HG03565 (cell line): ENCODE data around the gene SLC17A2.

Experiments used
- ATAC-seq: cut with Tn5 transposase; IDR thresholded peaks from one replicate; pipeline ENCODE4 v1.9.1; 2021; ENCODE audit warnings: mild to moderate bottlenecking, moderate library complexity; ENCODE audit not compliant: unreplicated experiment

Gene SLC17A2

DNA sequence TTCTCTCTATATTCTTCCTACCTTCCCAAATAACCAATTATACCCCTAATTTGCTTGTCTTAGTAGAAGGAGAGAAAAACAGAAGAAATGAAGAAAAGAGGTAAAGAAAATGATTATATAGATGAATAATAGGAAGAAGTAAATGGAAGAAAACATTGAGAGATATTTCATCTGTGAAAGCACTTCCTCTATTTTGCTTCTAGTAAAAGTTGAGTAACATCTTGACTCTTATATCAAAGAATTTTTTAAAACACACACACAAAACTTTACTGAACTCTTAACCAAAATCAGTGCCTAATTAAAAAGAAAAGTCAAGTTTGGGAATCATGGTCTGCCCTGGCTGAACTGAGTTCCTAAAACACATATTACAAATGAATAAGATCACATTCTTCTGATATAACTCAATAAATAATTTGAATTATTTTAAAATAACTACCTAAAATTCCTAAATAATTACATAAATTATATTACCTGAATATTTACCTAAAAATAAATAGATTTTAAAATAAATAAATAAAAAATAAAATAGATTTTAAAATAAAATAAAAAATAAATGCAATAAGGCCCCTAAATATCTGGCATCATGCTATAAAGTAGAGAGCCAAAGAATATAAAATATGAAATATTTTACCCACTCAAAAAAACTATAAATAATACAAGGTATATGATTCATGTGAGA lies 8.8 kb downstream of the SLC17A2 start:
- ATAC-seq = no peak

DNA sequence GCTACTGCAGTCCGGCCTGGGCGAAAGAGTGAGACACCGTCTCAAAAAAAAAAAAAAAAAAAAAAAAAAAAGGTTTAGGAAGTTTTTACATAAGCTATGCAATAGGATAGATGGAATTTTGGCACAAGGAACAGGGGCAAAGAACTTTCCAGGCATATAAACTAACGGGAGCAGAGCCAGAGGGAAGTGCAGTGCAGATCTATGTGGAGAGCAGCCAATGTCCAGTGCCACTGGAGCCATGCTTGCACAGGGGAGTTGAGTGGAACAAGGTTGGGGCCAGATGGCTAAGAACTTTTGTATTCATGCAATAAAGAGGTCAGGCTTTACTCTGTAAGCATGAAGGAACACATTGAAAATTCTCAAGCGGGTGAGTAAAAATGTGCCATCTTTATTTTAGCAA lies 10.8 kb downstream of the SLC17A2 start:
- no peak for ATAC-seq

DNA sequence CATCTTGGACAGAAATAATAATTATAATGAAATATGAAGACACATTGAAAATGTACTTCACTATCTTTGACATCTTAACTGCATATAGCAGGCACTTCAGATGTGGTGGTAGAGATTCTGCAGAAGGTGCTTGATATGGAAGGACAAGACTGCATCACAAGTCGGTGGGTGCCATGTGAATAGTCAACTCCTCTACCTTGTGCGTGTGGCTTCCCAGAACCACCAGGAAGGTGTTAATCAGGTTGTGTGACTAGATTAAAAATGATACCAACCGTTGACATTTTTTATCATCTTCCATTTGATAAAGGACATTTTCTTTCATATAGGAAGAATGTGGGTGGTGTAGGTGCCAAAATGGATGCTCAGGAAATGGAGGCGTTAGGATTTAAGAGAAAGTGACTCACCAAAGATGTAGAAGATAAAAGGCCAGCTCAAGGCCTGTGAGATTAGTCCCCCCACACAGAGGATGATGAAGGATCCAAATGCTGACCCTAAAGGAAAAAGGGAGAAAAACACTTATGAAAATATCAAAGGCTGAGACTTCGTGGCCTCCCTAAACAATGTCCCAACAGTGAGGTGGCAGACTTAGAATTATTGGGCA lies 12.3 kb downstream of the SLC17A2 start:
- no peak for ATAC-seq

DNA sequence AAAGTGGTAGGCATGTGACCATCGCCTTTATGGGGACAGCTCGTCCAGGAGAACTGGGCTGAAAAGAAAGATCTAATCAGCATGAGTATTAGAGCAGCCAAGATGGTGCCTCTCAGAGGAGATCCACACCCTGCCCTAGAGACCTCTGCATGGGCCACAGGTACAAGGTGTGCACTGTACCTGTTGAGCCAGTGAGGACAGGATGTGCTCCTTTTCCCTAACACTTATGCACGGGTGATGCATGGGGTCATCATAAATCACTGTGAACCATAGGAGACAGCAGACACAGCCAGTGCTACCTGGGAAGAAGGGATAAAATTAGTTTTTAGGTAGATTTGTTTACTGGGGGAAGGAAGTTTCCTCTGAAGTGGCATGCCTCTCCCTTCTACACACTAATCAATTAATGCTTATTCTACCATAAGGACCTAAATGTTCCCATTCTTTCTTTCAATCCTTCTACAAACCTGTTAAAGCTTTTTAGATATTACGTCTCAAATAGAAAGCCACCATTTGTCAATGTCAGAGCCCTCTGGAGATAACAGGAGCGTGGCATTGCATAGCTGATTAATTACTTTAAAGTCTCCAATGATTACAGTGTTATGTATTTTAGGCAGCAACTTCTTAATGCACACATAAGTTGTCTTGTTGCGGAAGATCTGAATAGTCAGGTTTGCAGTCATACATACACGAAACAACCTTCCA lies 13.6 kb downstream of the SLC17A2 start:
- no peak for ATAC-seq

DNA sequence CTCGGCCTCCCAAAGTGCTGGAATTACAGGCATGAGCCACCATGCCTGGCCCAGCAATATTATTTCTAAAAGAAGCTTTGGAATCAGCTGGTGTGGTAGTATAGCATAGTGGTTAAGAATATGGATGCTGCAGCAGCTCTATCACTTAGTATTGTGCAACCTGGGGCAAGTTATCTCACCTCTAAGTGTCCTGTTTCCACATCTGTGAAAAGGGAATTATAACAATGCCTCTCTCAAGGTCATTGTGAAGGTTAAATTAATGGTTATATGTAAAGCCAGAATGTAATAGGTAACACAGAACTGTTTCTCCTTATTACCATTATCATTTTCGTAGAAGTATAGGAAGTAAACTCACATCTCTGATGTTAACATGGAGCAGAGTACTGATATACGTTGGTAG lies 14.2 kb downstream of the SLC17A2 start:
- ATAC-seq = no peak

DNA sequence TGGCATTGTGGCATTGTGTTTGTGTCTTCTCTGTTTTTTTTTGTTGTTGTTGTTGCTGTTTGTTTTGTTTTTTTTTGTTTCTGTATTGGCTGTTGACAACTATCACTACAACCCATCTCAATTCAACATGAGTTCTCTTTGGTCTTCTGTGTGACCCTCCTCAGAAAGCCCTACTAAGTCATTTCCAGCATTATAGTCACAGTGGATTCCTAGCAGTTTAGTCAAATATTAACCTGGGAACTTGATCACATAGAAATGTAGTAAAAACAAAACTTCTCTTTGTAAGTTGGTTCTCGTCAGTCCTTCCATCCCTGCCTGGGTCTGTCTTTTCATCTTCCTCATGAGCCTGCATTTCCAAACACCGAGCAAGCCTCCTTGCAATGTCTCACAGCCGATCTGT lies 16.8 kb downstream of the SLC17A2 start:
- ATAC-seq = no peak

DNA sequence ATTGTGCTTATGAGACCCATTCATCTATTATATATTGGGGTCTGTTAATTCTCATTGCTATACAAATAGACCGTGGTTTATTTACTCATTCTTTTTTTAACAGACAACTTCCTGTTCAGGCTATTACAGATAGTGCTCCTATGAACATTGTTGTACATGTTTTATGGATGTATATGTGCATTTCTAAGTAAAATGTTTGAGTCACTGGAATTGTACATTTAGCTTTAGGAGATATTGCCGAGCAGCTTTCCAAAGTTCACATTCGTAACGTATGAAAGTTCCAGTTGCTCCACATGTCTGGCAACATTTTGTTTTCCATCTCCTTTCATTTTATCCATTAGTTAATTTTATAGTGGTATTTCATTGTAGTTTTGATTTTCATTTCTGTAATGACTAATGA lies 19.1 kb downstream of the SLC17A2 start:
- ATAC-seq = no peak

DNA sequence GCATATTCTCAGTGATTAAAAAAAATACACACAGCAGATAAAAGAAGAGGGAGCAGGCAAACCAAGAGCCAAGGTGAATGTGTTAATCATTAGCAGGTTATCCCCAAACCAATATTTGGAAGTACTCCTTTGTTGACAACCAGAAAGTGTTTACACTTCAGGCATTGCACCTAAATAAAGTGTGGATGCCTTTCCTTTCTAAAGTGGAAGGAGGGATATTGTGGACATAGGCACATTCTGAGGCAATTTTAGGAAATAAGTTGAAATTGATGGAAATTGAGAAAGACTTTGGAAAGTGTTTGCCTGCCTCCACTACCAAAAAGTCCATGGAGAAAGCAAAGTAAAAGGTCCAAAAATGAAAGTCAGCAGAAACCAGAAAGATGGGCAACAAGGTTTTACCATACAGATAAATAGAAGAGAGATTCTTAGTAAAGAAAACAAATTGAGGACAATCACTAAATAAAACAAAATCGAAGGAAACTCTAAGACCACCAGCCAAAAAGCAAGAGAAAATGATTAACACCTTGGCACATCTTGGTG lies 22.9 kb downstream of the SLC17A2 start:
- ATAC-seq = no peak

DNA sequence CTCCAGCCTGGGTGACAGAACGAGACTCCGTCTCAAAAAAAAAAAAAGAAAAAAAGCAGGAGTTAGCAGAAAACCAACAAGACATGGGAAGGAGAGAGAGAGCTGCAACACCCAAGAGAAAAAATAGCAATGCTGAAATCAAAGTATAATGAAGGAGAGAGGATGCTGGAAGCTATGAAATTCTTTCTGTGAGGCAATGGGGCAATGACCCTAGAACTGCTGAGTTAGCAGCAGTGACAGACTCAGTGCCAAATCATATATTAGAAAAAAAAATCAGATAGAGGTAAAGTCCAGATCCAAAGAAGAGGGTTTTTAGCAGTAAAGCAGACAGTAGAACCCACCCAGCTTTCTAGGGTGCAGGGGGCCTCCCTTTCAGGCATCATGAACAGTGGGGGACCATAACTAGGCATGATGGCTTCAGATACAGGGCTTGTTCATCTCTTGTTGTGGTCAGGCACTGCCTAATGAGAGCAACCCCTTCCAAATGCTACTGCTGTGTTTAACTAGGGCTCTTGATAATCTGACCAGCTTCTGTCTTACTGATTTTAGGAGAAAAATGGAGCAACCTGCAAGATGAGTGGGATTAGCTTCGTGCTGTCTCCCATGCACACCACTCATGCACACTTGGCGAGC lies 26.9 kb downstream of the SLC17A2 start:
- ATAC-seq = no peak

DNA sequence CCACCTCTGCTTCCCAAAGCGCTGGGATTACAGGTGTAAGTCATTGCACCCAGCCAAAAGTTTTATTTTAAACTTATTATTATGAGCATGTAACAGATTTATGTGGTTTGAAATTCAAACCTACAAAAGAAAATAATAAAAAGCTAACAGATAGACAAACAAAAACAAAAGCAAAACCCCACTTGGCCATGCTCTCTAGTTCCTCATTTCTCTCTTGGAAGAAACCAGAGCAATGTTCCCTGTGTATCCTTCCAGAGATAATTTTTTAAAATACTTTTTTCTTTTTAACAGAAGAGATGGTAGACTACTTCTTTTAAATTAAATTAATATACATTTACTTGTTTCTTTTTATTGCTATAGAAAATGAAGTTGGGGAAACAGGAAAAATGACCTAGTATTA lies 28.4 kb downstream of the SLC17A2 start:
- no peak for ATAC-seq

DNA sequence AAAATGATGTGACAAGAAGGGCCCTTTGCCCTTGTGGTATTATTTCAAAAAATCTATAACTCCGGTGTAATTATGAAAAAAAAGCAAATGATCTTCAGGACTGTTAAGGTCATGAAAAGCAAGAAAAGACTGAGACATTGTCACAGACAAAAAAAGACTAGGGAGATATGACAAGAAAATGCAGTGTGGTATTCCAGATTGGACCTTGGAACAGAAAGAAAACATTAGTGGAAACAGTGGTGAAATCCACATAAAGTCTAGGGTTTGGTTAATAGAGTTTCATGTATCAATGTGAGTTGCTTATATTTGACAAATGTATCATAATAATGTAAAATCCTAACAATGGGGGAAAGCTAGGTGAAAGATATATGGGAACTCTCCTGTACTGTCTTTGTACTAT lies 29.6 kb downstream of the SLC17A2 start:
- no peak for ATAC-seq

DNA sequence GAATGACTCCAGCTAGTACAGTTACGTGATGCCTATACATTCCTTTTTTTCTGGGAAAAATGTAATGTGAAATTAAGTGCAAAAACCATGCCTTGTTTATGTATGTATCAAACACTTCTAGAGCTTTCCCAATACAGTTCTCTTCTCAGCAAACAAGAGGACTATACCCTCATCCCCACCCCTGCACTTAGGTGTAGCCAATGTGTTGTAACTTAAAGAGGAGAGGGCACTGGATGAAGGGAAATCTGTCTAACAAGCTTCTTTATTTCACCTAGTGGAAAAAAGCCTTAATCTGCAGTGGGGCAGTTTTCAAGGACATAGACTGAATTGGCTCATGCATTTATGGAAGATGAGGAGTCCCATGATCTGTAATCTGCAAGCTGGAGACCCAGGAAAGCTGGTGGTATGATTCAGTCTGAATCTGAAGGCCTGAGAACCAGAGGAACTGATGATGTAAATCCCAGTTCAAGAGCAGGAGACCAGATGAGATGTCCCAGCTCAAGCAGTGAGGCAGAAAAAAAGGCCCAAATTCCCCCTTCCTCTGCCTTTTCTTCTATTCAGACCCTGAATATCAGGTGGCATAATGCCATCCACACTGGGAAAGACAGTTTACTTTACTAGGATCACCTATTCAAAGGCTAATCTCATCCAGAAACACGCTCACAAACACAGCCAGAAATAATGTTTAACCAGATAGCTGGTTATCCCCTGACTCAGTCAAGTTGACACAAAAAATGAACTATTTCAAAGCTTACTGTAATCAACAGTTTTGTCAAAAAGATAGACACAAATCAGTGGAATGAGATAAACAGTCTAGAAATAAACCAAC lies 30.7 kb downstream of the SLC17A2 start:
- ATAC-seq = no peak

DNA sequence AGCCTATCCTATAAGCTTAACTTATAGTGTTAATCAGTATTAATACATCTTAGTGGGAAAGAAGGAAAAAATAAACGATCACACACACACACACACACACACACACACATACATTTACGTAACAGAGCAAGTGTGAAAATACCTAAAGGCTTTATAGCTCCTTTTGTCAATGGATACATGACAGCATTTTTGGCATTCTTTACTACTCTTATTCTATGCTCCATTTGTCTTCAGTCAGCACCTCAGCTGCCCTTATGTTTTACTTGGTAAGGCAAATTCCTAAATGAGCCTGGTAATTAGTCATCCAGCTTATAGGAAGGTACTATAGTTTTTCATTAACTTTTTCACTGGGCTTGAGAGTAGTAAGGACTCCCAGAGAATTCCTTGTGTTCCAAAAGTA lies 31.4 kb downstream of the SLC17A2 start:
- no peak for ATAC-seq

DNA sequence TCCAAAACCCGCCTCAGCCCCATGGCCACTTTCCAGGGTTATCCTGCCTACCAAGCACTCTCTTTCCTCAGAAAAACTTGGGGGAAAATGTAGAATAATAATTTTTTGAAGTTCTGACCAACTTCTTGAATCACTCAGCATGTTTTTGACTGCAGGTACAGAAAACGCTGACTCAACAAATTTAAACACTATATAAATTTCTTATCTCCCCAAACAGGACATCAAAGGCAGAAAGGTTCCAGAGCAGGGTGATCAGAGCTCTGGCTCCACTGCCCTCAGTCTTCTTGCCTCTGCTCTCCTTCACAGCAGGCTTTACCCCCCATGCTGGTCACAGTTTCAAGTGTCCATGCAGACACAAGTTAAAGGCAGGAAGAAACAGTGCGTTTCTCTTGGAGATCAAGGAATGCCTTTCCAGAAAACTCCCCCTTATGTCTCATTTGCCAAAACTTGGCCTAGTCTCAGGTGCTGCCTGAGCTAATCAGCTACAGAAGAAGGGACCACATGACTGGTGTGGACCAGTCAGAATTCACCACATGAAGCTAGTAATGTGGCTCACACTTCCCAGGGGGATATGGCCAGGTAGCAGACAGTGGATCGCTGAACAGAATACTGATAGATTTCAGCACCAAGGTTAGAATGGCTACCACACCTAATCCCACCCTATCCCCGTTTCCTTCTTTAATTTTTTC lies 32.1 kb downstream of the SLC17A2 start:
- ATAC-seq = no peak

DNA sequence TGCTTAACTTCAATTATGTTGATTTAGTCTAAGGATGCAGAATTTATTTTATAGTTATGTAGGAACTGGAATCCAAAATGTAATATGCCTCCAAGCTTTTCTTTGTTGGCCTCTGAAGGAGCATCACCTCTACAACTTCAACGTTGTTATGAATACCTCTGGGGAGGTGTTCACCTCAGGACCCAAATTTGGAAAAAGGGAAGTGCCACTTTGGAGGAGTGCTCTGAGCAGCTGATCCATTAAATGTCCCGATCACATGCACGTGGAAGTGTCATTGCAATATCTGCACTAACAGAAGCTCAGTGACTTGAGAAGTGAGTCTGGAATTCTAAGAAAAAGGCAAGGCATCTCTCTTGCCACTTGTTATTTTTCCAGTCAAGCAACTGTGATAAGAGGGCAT lies 34.2 kb downstream of the SLC17A2 start:
- no peak for ATAC-seq

DNA sequence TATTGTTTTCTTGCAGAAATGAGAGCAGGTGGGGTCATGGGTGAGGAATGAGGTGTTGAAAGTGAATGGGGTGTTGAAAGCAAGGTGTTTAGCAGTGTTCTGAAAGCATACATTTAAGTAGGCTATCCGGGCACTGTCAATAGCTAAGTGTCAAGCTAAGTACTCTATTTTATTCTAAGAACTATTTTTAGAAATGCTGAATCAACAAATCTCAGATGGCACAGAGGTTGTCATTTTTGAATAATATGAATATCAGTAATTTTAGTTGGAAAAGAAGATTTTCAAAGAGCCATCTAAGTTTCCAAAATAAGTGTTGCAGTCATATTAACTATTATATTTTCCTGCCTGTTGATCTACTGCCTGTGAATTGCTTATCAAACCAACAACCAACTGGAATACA lies 34.7 kb downstream of the SLC17A2 start:
- no peak for ATAC-seq

DNA sequence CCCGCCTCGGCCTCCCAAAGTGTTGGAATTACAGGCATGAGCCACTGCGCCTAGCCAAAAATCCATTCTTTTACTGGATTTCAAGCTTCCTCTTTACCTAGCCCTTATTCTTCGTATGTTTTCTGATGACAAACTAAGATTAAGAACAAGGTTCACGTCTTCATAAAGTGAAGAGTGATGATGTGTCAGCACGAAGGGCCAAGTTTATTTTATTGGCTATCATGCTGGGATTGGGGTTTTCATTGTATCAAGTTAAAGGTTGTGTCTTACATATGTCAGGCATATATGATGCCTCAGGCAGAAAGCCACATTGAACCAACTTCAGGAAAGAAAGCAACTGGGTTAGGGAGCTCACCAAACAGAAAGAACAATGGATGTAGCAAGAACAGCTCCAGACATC lies 36.7 kb downstream of the SLC17A2 start:
- no peak for ATAC-seq

DNA sequence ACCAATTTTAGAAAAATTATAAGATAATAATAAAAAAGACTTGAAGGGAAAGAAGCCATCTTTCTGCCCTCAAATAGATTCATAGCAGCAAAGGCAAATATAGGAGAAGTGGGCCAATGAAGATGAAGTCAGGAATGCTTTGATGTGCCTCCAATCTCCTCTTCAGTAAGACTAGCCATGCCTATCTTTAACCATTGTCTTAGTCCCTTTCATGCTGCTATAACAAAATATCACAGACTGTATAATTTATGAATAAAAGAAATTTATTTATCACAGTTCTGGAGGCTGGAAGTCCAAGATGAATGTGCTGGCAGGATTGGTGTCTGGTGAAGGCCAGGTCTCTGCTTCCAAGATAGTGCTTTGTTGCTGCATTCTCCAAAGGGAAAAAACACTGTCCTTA lies 37.6 kb downstream of the SLC17A2 start:
- ATAC-seq = no peak

DNA sequence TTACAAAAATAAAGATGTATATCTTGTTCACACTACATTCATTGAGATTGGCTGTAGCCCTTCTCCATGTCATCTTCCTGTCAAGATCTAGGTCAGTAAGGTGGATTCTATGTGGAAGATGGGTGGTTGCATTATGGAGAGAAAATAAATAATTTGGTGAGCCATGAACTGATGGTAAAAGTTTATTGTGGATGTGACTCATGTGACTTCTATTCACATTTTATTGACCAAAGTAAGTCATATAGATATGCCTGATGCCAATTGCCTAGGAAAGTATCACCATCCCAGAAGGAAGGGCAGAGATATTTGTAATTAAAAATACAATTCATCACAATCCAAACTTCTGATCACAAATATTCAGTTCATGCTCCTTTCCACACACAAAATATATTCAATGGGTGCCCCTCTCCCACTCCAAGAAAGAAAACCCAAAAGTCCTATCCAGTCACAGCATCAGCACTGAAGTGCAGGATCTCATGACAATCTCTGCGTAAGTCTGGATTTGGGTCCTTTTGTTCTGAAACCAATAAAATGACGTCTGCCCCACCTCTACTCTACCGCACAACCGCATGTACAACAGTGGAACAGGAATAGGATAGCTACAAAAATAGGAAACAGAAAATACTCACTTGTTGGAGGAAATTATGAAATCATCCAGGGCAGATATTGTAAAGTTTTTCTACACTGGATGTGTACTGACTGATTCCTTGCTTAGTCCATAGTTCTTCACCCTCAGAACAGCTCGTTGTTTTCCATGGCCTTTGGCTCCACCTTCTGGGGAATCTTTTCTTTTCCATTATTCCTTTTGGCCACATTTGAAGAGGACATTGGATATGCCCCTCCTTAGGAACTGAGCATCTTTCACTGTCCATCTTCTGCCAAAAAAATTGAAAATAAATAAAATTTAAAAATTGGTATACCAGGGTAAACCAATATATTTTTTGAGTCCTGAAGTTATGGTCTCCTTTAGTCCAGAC lies 40.3 kb downstream of the SLC17A2 start:
- no peak for ATAC-seq
